ENCODE results near the gene RBMS1.
"Not testable (repeated sequence)": the region's sequence is repeated elsewhere in the genome, so short reads cannot be mapped to it uniquely, and the experiment has no call there.

The RBMS1 gene

DNA sequence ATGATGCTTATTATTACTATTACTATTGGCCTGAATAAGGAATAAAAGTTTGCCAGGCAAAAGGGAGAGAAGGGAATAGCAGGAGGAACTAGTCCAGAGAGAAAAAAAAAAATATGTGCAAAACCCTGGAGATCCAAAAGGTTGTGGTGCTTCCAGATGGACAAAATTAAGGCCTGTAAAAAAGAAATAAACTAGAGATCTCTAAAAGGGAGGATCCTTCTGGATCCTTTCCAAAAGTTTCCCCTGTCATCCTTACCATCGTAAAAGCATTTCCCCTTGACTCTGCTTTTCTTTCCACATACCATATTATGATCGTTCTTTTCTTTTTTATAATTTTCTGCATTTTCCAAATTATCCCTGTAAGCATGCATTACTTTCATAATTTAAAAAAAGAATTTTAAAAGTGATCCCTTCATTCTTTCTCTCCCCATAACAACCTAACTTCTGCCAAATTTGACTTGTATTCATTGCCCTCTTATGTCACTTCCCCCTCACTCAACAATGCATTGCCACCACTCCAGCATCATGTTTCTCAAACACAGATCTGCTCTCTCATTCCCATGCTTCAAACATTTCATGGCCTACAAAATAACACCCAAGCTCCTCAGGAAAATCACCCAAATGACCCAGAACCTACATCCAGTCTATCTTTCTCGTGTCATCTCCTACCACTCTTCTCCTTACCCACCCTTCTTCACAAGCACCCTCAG, 40.3 kb downstream of the RBMS1 start:
- no peak for DNase-seq
- in situ Hi-C loops (cut with HindIII; ENCODE audit: low pct_ligation_motif_present, low pct_unique_long_range_greater_than_20kb, low sequenced_read_pairs) = no loop called here

DNA sequence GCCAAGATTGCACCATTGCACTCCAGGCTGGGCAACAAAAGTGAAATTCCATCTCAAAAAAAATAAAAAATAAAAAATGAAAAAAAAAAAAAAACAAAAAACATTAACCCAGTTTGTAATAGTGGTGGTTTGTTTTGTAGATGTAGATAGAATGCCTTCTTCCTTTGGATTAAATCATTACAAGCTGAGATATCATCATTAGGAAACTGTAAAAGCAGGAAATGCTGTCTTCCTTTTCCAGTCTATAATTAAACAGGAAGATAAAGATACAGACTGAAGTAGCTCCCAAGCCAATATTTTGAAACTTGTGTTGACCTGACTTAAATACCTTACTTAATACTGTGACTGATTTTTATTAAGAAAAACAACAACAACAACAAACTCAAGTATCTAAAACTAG, 43.1 kb downstream of the RBMS1 start:
- DNase-seq = no peak
- in situ Hi-C loops (cut with HindIII; ENCODE audit: low pct_ligation_motif_present, low pct_unique_long_range_greater_than_20kb, low sequenced_read_pairs) = no loop called here

GRCh38 chr2:160448821-160449220, 44.8 kb downstream of the RBMS1 start:
- in situ Hi-C loops (cut with HindIII; ENCODE audit: low pct_ligation_motif_present, low pct_unique_long_range_greater_than_20kb, low sequenced_read_pairs); DNase-seq: not testable (repeated sequence)

DNA sequence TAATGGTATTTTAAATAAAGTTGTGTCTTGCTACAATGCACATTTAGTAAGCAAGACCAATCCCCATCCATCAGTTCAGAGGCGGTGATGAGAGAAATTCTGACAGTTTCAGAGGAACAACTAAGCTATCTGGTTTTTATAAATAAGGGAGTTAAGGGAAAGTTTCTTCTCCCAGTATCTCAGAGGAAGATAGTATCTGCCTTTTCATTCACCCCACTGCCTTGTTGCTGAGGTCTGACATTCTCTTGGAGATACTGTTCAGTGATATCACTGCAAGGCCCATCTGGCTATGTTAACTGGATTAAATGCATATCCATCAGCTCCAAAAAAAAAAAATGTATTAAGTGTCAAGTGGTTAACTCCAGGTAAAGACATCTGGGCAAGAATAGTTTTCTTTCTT, 47.9 kb downstream of the RBMS1 start:
- in situ Hi-C loops (cut with HindIII; ENCODE audit: low pct_ligation_motif_present, low pct_unique_long_range_greater_than_20kb, low sequenced_read_pairs) = no loop called here
- DNase-seq = no peak

DNA sequence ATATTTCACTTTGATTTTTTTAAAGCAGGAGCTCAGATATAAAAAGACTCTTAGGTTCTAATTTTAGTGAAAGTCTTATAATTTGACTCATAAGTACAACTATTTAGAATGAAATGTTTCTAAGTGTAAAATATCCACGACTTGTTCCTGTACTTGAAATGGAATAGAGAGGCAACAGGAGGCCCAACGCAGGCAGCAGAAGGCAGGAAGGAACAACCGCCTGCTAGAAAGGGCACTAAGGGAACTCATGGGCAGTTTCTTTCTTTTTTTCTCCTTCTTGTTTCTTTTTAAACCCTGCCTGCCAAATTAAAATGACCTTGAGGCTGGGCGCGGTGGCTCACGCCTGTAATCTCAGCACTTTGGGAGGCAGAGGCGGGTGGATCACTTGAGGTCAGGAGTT, 51.0 kb downstream of the RBMS1 start:
- no peak for DNase-seq
- in situ Hi-C loops (cut with HindIII; ENCODE audit: low pct_ligation_motif_present, low pct_unique_long_range_greater_than_20kb, low sequenced_read_pairs) = no loop called here

DNA sequence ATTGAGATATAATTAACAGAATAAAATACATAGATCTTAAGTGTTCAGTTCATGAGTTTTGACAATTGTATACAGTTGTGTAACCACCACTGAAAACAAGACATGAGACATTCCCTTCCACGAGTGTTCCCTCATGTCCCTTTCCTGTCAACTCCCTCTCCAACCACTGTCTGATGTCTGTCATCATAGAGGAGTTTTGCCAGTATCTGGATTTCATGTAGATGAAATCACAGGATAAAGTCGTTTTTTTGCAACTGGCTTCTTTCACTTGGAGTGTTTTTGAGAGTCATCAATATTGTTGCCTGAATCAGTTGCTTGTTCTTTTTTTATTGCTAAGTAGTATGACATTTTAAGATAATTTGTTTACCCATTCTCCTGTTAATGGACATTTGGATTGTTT, 52.7 kb downstream of the RBMS1 start:
- in situ Hi-C loops (cut with HindIII; ENCODE audit: low pct_ligation_motif_present, low pct_unique_long_range_greater_than_20kb, low sequenced_read_pairs) = no loop called here
- DNase-seq = no peak

- in situ Hi-C loops (cut with HindIII; ENCODE audit: low pct_ligation_motif_present, low pct_unique_long_range_greater_than_20kb, low sequenced_read_pairs); DNase-seq: not testable (repeated sequence)
These were observed 54.6 kb downstream of the RBMS1 start for GRCh38 chr2:160439038-160439437.

DNA sequence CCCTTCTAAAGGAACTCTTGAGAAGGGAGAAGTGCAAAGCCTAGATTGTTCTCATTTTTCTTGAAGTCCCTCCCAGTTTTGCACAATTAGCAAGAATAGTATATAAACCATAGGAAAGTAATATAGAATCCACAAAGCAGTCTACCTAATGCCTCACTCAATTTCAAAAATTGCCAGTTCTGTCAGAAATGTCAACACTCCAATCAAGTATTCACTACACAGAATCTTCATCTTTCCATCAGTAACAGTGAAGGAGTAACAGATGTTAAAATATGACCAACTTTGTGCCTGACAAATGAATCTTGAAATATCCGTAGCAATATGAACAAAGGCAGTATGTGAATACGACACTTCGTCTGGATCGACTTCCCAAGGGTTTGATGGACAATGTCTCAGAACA, 56.3 kb downstream of the RBMS1 start:
- in situ Hi-C loops (cut with HindIII; ENCODE audit: low pct_ligation_motif_present, low pct_unique_long_range_greater_than_20kb, low sequenced_read_pairs) = no loop called here
- no peak for DNase-seq

DNA sequence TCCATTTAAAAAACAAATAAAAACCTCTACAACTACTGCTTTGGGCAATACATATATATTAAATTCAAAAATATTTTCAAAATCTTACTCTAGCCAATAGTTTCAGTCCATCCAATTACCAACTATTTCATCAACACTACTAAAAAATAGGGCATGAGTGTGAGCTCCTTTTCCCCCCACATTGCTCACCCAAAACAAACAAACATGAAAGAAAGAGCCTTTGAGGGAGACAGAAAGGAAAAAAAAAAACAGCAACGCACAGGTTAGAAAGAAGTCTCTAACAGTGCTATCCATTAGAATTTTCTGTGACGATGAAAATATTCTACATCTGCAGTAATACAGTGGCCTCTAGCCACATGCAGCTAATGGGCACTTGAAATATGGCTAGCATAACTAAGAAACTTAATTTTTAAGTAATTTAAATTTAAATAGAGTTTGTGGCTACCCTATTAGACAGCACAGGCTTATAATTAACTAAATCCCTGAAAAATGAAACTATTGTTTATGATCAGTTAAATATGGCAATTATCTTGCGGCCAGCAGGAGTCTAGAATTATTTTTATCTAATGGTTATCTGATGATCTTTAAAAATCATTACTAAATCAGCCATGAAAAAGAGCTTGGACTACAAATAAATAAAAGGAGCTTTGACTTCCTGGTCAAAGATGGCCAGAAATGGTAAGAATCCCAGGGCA, 59.2 kb downstream of the RBMS1 start:
- DNase-seq = no peak

GRCh38 chr2:160433466-160434140, 60.0 kb downstream of the RBMS1 start:
- no peak for DNase-seq
- in situ Hi-C loops (cut with HindIII; ENCODE audit: low pct_ligation_motif_present, low pct_unique_long_range_greater_than_20kb, low sequenced_read_pairs) = no loop called here

More for the DNA sequence above, 59.2 kb downstream of the RBMS1 start:
- in situ Hi-C loops (cut with HindIII; ENCODE audit: low pct_ligation_motif_present, low pct_unique_long_range_greater_than_20kb, low sequenced_read_pairs) = no loop called here

DNA sequence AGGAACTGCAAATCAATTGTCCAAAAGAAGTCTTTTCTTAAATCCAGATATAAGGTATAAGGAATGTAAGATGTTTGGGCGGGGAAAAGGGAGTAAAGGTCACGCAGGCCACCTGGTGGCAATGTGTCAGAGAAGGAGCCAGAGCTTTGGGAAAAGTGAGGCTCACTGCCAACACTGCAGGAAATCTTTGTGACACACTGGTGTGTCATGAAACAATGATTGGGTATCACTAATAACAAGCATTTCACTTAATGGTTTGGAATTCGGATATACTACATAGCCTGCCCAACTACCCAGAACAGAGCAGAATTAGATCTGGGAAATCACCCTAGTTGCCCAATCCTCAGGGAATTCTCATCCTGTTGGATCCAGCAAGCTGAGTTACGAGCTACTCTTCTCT, 61.0 kb downstream of the RBMS1 start:
- in situ Hi-C loops (cut with HindIII; ENCODE audit: low pct_ligation_motif_present, low pct_unique_long_range_greater_than_20kb, low sequenced_read_pairs) = no loop called here
- peak; percentile 64 for DNase-seq

DNA sequence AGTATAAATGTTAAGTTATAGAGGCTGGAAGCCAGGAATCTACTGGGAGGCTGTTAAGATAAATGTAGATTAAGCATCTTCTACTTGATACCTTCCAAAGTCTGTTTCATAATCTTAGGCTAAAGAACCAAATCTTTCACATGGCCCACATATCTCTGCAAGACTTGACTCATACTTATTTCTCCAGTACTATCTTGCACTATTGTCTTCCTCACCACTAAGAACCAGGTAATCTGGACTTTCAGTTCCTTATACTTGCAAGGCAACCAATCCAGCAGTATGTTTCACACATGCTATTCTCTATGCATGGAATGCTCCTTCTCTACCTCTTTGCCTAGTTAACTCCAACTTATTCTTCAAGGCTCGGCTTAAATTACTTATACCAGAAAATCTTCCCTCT, 62.2 kb downstream of the RBMS1 start:
- in situ Hi-C loops (cut with HindIII; ENCODE audit: low pct_ligation_motif_present, low pct_unique_long_range_greater_than_20kb, low sequenced_read_pairs) = no loop called here
- DNase-seq = no peak

GRCh38 chr2:160430001-160430344, 63.6 kb downstream of the RBMS1 start:
- in situ Hi-C loops (cut with HindIII; ENCODE audit: low pct_ligation_motif_present, low pct_unique_long_range_greater_than_20kb, low sequenced_read_pairs) = no loop called here
- DNase-seq = no peak

DNA sequence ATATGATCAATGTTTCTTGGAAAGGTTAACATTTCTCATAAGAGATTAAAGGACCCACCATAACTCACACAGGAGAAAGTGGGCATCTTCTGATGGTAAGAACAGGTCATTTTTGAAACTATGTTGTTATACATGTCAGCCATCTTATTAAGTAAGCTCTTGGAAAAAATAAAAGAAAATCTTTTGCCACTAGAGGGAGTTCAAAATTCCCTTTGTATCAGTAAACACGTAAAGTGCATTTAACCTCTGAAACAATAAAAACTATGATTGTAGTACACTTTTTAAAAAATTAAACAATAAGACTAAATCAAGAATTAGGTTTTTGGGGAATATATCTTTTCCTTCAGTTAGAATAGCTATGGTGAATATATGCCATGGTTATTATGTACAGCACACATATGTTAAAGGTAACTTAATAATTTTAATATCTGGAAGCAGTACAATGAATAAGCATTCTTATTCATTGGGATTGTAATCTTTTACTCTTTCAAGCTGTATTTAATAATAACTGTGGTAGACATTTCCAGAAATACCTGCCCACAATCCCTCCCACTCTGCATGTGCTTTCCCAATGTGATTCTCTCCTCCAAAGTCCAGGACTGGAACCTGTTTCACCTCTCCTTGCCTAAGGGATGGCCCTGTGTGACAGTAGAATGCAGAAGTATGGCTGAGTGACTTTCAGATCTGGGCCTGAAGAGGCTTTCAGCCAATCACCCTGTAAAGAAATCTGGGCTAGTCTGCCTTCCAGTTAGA, 64.2 kb downstream of the RBMS1 start:
- peak; percentile 88 for DNase-seq
- in situ Hi-C loops (cut with HindIII; ENCODE audit: low pct_ligation_motif_present, low pct_unique_long_range_greater_than_20kb, low sequenced_read_pairs) = no loop called here

DNA sequence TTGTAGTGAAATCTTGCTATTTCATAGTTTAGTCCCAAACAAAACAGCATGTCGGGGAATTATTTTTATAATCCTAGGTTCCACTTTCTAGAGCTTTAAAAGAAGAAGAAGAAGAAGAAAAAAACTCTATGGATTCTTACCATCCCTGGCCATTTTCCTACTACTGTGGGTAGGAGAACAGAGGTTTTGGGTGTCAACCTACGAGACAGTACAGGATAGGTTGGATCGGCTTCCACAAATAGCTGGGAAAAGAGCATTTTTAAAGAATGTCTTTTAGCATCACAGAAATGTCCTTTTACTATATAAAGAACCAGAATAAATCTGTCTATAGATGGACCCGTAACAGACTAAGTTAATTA, 65.2 kb downstream of the RBMS1 start:
- no peak for DNase-seq
- in situ Hi-C loops (cut with HindIII; ENCODE audit: low pct_ligation_motif_present, low pct_unique_long_range_greater_than_20kb, low sequenced_read_pairs) = no loop called here

DNA sequence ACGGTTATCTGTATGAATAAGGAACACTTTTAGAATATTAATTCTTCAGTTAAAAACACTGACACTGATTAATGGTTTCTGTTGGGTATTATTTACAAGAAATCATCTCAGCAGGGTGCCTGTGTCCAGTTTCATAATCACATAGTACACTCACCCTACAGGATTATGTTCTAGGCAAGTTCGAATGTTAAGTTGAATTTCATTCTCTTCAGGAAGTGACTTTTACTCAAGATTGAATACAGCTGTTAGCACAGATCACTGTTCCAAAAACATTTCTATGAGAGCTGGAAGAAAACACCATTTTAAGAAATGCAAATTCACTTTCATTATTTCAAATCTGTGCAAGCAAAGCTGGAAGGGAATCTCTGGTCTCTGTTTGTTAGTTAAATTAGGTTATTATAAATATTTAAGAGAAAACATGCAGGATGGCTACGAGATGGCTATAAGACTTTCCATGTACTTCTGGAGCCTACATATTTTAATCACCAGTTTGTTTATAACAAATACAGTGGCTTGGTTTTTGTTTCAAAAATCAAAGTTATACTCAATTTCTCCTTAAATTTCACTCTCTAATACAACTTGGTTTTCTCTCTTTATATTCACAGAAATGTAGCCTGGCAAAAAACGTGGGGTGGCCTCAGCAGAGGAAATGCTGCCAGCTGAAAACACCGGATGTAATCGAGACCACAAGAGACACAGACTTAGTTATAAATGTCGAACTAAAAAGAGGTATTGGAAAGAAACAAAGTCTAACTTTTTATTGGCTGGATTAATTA, 65.8 kb downstream of the RBMS1 start:
- DNase-seq = no peak
- in situ Hi-C loops (cut with HindIII; ENCODE audit: low pct_ligation_motif_present, low pct_unique_long_range_greater_than_20kb, low sequenced_read_pairs) = no loop called here

- no peak for DNase-seq
- in situ Hi-C loops (cut with HindIII; ENCODE audit: low pct_ligation_motif_present, low pct_unique_long_range_greater_than_20kb, low sequenced_read_pairs) = no loop called here
These were observed 67.0 kb downstream of the RBMS1 start for GRCh38 chr2:160426604-160427003.

- in situ Hi-C loops (cut with HindIII; ENCODE audit: low pct_ligation_motif_present, low pct_unique_long_range_greater_than_20kb, low sequenced_read_pairs) = no loop called here
- no peak for DNase-seq
These were observed 68.0 kb downstream of the RBMS1 start for GRCh38 chr2:160425434-160426151.
